HepG2 (cell line): Measurements from ENCODE around the gene ZNF341. TPM values are rescaled to one million over a fixed set of nuclear protein-coding genes. Genes with fewer than 3 reads are reported as not detected.

Experiments
- ARID2 ChIP-seq: sonication (generic); formaldehyde crosslinking; IDR thresholded peaks from 2 replicates; pipeline ENCODE4 v1.8.1; 2022; ENCODE audit warnings: mild to moderate bottlenecking, missing genetic modification reagents, borderline replicate concordance
- DR1 ChIP-seq: sonication (generic); formaldehyde crosslinking; IDR thresholded peaks from 2 replicates; pipeline ENCODE4 v1.8.0; 2021; ENCODE audit warnings: mild to moderate bottlenecking, missing genetic modification reagents, inconsistent platforms
- GATAD2A ChIP-seq: IDR thresholded peaks from 2 replicates; pipeline ENCODE4 v1.6.1; 2016
- JUNB ChIP-seq: sonication (generic); formaldehyde crosslinking; IDR thresholded peaks from 2 replicates; pipeline ENCODE4 v1.8.0; 2022; ENCODE audit warnings: missing genetic modification reagents, mild to moderate bottlenecking, borderline replicate concordance
- KAT7 ChIP-seq: IDR thresholded peaks from 2 replicates; pipeline ENCODE4 v1.6.1; 2018; ENCODE audit warnings: borderline replicate concordance, missing compliant biosample characterization
- MAFF ChIP-seq: IDR thresholded peaks from 2 replicates; pipeline ENCODE4 v1.6.1; 2011; ENCODE audit warnings: low read depth, low read length, improper control_type of control experiment
- SRY ChIP-seq: sonication (generic); formaldehyde crosslinking; IDR thresholded peaks from 2 replicates; pipeline ENCODE4 v1.8.0; 2022; ENCODE audit warnings: mild to moderate bottlenecking, missing genetic modification reagents
- ZFP62 ChIP-seq: sonication (generic); formaldehyde crosslinking; IDR thresholded peaks from 2 replicates; pipeline ENCODE4 v1.4.0; 2020; ENCODE audit warnings: missing genetic modification reagents
- ZNF121 ChIP-seq: sonication (generic); formaldehyde crosslinking; IDR thresholded peaks from 2 replicates; pipeline ENCODE4 v1.5.0; 2020; ENCODE audit warnings: mild to moderate bottlenecking, missing genetic modification reagents
- ZNF235 ChIP-seq: sonication (generic); formaldehyde crosslinking; IDR thresholded peaks from 2 replicates; pipeline ENCODE4 v1.8.1; 2023; ENCODE audit warnings: mild to moderate bottlenecking, missing genetic modification reagents, borderline replicate concordance
- ZNF367 ChIP-seq: sonication (generic); formaldehyde crosslinking; IDR thresholded peaks from 2 replicates; pipeline ENCODE4 v1.4.0; 2020; ENCODE audit warnings: missing genetic modification reagents, borderline replicate concordance
- ZNF547 ChIP-seq: sonication (generic); formaldehyde crosslinking; IDR thresholded peaks from 2 replicates; pipeline ENCODE4 v1.5.1; 2020; ENCODE audit warnings: mild to moderate bottlenecking, missing genetic modification reagents
- ZNF616 ChIP-seq: sonication (generic); formaldehyde crosslinking; IDR thresholded peaks from 2 replicates; pipeline ENCODE4 v1.5.0; 2020; ENCODE audit warnings: low read depth, mild to moderate bottlenecking, missing genetic modification reagents
- ZNF878 ChIP-seq: sonication (generic); formaldehyde crosslinking; IDR thresholded peaks from 2 replicates; pipeline ENCODE4 v1.8.1; 2023; ENCODE audit warnings: mild to moderate bottlenecking, missing genetic modification reagents, moderate library complexity
- polyA plus RNA-seq, 8 experiments: library from polyadenylated mRNA; depleted of rRNA in 3 of 8; stranded (reverse) in 7 of 8; unstranded in 1 of 8; fragments of >200 nt; fragmentation: Illumina TruSeq in 4 of 8; extraction: Trizol in 4 of 8; gene quantifications; 2 replicates each; pipeline versions ENCODE4 v1.2.1 to v1.2.3, GENCODE V29; 2011 to 2016; ENCODE audit warnings: low read depth in 4 of 8, missing spikeins in 1 of 8, mixed read lengths in 1 of 8; ENCODE audit not compliant: insufficient read depth in 1 of 8
- total RNA-seq, 5 experiments: library from RNA; depleted of rRNA; stranded (reverse); fragments of >200 nt; fragmentation: Illumina TruSeq; extraction: Trizol; gene quantifications; 2 replicates each; pipeline ENCODE4 v1.2.3, GENCODE V29; 2016; ENCODE audit warnings: low read depth in 1 of 5
- TF ChIP-seq, protein P1 (sequence below): sonication (generic); formaldehyde crosslinking; IDR thresholded peaks from 2 replicates; pipeline ENCODE4 v1.4.0; 2020; ENCODE audit warnings: mild to moderate bottlenecking, missing genetic modification reagents
- TF ChIP-seq, protein P2 (sequence below): sonication (generic); formaldehyde crosslinking; IDR thresholded peaks from 2 replicates; pipeline ENCODE4 v1.4.0; 2020; ENCODE audit warnings: missing genetic modification reagents
- TF ChIP-seq, protein P3 (sequence below): sonication (generic); formaldehyde crosslinking; conservative IDR thresholded peaks from 2 replicates; pipeline ENCODE4 v1.8.1; 2023; ENCODE audit warnings: missing genetic modification reagents
- TF ChIP-seq, protein P4 (sequence below): sonication (generic); formaldehyde crosslinking; IDR thresholded peaks from 2 replicates; pipeline ENCODE4 v1.5.0; 2020; ENCODE audit warnings: mild to moderate bottlenecking, missing genetic modification reagents, borderline replicate concordance
- TF ChIP-seq, protein P5 (sequence below): sonication (generic); formaldehyde crosslinking; IDR thresholded peaks from 2 replicates; pipeline ENCODE4 v1.9.0; 2021; ENCODE audit warnings: missing genetic modification reagents, borderline replicate concordance

The ZNF341 gene
- total and polyA plus RNA-seq, 2 of the 13 experiments (the other 11 are each of a cell fraction or from before 2014, with no cell fraction given) = 1.1 to 2.2 TPM

DNA sequence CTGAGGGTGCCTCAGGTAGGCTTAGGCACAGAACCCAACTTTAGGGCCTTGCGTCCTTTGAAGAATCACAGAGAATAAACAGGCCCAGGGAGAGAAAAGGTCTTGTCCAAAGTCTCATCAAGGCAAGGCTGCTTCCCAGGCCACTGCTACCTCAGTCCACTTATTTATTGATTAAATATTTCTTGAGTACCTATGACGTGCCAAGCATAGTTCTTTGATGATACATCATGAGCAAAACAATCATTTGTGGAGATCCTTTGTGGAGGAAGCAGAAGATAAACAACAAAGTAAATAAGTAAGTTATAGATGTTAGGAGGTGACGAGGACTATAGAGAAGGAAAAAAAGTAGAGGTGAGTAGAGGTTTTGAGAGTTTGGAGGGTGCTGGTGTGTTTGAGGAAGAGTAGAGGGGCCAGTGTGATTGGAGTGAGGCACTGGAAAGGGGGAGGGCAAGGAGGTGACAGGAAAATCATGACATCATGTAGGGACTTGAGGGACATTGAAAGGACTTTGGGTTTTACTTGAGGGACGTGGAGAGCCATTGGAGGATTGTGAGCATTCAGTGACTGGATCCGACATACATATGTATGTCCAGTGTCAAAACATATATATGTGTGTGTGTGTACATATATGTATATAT, 65.2 kb downstream of the ZNF341 start (continued):
- TF ChIP-seq, protein P1, sequence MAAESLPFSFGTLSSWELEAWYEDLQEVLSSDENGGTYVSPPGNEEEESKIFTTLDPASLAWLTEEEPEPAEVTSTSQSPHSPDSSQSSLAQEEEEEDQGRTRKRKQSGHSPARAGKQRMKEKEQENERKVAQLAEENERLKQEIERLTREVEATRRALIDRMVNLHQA (CRISPR knock-in tag) = no peak
- 0 out of 2 replicates have a peak, but pooled peaks have one; percentile 26 for TF ChIP-seq GATAD2A (CRISPR knock-in tag)
- TF ChIP-seq JUNB (CRISPR knock-in tag) = 0 out of 2 replicates have a peak, but pooled peaks have one; percentile 19
- TF ChIP-seq MAFF = no peak
- TF ChIP-seq, protein P2, sequence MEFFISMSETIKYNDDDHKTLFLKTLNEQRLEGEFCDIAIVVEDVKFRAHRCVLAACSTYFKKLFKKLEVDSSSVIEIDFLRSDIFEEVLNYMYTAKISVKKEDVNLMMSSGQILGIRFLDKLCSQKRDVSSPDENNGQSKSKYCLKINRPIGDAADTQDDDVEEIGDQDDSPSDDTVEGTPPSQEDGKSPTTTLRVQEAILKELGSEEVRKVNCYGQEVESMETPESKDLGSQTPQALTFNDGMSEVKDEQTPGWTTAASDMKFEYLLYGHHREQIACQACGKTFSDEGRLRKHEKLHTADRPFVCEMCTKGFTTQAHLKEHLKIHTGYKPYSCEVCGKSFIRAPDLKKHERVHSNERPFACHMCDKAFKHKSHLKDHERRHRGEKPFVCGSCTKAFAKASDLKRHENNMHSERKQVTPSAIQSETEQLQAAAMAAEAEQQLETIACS (CRISPR knock-in tag) = no peak
- TF ChIP-seq SRY (CRISPR knock-in tag) = no peak
- no peak for TF ChIP-seq ZNF878 (CRISPR knock-in tag)
- TF ChIP-seq DR1 (CRISPR knock-in tag) = no peak
- TF ChIP-seq KAT7 (CRISPR knock-in tag) = no peak
- no peak for TF ChIP-seq ZNF547
- no peak for TF ChIP-seq ZNF367
- no peak for TF ChIP-seq ZFP62 (CRISPR knock-in tag)
- TF ChIP-seq ZNF616 (CRISPR knock-in tag) = no peak
- no peak for TF ChIP-seq ZNF235
- TF ChIP-seq ARID2 (CRISPR knock-in tag) = no peak
- TF ChIP-seq, protein P3, sequence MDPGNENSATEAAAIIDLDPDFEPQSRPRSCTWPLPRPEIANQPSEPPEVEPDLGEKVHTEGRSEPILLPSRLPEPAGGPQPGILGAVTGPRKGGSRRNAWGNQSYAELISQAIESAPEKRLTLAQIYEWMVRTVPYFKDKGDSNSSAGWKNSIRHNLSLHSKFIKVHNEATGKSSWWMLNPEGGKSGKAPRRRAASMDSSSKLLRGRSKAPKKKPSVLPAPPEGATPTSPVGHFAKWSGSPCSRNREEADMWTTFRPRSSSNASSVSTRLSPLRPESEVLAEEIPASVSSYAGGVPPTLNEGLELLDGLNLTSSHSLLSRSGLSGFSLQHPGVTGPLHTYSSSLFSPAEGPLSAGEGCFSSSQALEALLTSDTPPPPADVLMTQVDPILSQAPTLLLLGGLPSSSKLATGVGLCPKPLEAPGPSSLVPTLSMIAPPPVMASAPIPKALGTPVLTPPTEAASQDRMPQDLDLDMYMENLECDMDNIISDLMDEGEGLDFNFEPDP (CRISPR knock-in tag) = 0 out of 2 replicates have a peak, but pooled peaks have one; percentile 88
- TF ChIP-seq ZNF121 = no peak
- TF ChIP-seq, protein P4, sequence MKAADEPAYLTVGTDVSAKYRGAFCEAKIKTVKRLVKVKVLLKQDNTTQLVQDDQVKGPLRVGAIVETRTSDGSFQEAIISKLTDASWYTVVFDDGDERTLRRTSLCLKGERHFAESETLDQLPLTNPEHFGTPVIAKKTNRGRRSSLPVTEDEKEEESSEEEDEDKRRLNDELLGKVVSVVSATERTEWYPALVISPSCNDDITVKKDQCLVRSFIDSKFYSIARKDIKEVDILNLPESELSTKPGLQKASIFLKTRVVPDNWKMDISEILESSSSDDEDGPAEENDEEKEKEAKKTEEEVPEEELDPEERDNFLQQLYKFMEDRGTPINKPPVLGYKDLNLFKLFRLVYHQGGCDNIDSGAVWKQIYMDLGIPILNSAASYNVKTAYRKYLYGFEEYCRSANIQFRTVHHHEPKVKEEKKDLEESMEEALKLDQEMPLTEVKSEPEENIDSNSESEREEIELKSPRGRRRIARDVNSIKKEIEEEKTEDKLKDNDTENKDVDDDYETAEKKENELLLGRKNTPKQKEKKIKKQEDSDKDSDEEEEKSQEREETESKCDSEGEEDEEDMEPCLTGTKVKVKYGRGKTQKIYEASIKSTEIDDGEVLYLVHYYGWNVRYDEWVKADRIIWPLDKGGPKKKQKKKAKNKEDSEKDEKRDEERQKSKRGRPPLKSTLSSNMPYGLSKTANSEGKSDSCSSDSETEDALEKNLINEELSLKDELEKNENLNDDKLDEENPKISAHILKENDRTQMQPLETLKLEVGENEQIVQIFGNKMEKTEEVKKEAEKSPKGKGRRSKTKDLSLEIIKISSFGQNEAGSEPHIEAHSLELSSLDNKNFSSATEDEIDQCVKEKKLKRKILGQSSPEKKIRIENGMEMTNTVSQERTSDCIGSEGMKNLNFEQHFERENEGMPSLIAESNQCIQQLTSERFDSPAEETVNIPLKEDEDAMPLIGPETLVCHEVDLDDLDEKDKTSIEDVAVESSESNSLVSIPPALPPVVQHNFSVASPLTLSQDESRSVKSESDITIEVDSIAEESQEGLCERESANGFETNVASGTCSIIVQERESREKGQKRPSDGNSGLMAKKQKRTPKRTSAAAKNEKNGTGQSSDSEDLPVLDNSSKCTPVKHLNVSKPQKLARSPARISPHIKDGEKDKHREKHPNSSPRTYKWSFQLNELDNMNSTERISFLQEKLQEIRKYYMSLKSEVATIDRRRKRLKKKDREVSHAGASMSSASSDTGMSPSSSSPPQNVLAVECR = no peak; the same call in 1 of the 2 replicates
- TF ChIP-seq, protein P5, sequence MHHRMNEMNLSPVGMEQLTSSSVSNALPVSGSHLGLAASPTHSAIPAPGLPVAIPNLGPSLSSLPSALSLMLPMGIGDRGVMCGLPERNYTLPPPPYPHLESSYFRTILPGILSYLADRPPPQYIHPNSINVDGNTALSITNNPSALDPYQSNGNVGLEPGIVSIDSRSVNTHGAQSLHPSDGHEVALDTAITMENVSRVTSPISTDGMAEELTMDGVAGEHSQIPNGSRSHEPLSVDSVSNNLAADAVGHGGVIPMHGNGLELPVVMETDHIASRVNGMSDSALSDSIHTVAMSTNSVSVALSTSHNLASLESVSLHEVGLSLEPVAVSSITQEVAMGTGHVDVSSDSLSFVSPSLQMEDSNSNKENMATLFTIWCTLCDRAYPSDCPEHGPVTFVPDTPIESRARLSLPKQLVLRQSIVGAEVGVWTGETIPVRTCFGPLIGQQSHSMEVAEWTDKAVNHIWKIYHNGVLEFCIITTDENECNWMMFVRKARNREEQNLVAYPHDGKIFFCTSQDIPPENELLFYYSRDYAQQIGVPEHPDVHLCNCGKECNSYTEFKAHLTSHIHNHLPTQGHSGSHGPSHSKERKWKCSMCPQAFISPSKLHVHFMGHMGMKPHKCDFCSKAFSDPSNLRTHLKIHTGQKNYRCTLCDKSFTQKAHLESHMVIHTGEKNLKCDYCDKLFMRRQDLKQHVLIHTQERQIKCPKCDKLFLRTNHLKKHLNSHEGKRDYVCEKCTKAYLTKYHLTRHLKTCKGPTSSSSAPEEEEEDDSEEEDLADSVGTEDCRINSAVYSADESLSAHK (CRISPR knock-in tag) = no peak
